BLaER1 (cell line): ENCODE data around the gene SYNGR4.
"Not testable (repeated sequence)": the region's sequence is repeated elsewhere in the genome, so short reads cannot be mapped to it uniquely, and the experiment has no call there.

Source experiments
- H3K27ac ChIP-seq: shearing (Covaris generic); formaldehyde crosslinking; 2 replicates; pipeline ENCODE4 v1.8.1; 2022
- H3K27me3 ChIP-seq: shearing (Covaris generic); formaldehyde crosslinking; 2 replicates; pipeline ENCODE4 v1.8.1; 2022
- H3K36me3 ChIP-seq: shearing (Covaris generic); formaldehyde crosslinking; 2 replicates; pipeline ENCODE4 v1.8.1; 2022
- H3K4me1 ChIP-seq: shearing (Covaris generic); formaldehyde crosslinking; 2 replicates; pipeline ENCODE4 v1.8.1; 2022
- H3K4me2 ChIP-seq: shearing (Covaris generic); formaldehyde crosslinking; 2 replicates; pipeline ENCODE4 v1.8.1; 2022
- H3K4me3 ChIP-seq: shearing (Covaris generic); formaldehyde crosslinking; 2 replicates; pipeline ENCODE4 v1.8.1; 2022
- H3K9ac ChIP-seq: shearing (Covaris generic); formaldehyde crosslinking; 2 replicates; pipeline ENCODE4 v1.8.1; 2022
- H3K9me3 ChIP-seq: shearing (Covaris generic); formaldehyde crosslinking; 2 replicates; pipeline ENCODE4 v1.8.1; 2022
- H4K20me1 ChIP-seq: shearing (Covaris generic); formaldehyde crosslinking; 2 replicates; pipeline ENCODE4 v1.8.1; 2022
- Cebpa-rat ChIP-seq: shearing (Covaris generic); IDR thresholded peaks from 2 replicates; pipeline ENCODE4 v1.8.1; 2022

The SYNGR4 gene

GRCh38 chr19:48368936-48369335 is 4.8 kb downstream of the SYNGR4 start:
- no peaks in the 10 kb centered on the region for H3K9me3 ChIP-seq
- no peaks in the 10 kb centered on the region for H3K27me3 ChIP-seq
- no peak overlapping the region for H3K4me3 ChIP-seq
- TF ChIP-seq Cebpa-rat = no peak
- H3K4me2 ChIP-seq = peak overlapping the region; percentile 81
- peak overlapping the region; percentile 56 for H3K9ac ChIP-seq
- no peaks in the 10 kb centered on the region for H3K36me3 ChIP-seq
- H3K27ac ChIP-seq = peak overlapping the region; percentile 80
- peaks cover 94% of the 10 kb centered on the region for H3K4me1 ChIP-seq
- no peaks in the 10 kb centered on the region for H4K20me1 ChIP-seq

- no peak overlapping the region for H3K4me3 ChIP-seq
- H3K27me3 ChIP-seq = no peaks in the 10 kb centered on the region
- H3K4me1 ChIP-seq = peaks cover 96% of the 10 kb centered on the region
- H4K20me1 ChIP-seq = no peaks in the 10 kb centered on the region
- no peak for TF ChIP-seq Cebpa-rat
- no peak overlapping the region for H3K4me2 ChIP-seq
- peak overlapping the region; percentile 22; the same call in 1 of the 2 replicates for H3K27ac ChIP-seq
- H3K9me3 ChIP-seq = no peaks in the 10 kb centered on the region
- no peaks in the 10 kb centered on the region for H3K36me3 ChIP-seq
- H3K9ac ChIP-seq = no peak overlapping the region; the same call in 1 of the 2 replicates
These were observed 6.8 kb downstream of the SYNGR4 start for GRCh38 chr19:48370955-48371354.

GRCh38 chr19:48371367-48371766 is 7.2 kb downstream of the SYNGR4 start:
- Histone ChIP-seq H3K4me1 (peaks cover 96% of the 10 kb centered on the region), H3K27me3 (no peaks in the 10 kb centered on the region), H3K4me2 (no peak overlapping the region), H3K9ac (no peak overlapping the region), H4K20me1 (no peaks in the 10 kb centered on the region), H3K36me3 (no peaks in the 10 kb centered on the region), H3K9me3 (no peaks in the 10 kb centered on the region), H3K27ac (no peak overlapping the region), H3K4me3 (no peak overlapping the region)
- TF ChIP-seq Cebpa-rat = no peak

- H3K4me1 ChIP-seq = peaks cover 96% of the 10 kb centered on the region
- H3K9ac ChIP-seq, H3K9me3 ChIP-seq, H3K27ac ChIP-seq, H3K4me3 ChIP-seq, H3K36me3 ChIP-seq, H4K20me1 ChIP-seq, H3K27me3 ChIP-seq, H3K4me2 ChIP-seq: not testable (repeated sequence)
These were observed 7.6 kb downstream of the SYNGR4 start for GRCh38 chr19:48371771-48372170.

- Histone ChIP-seq H3K4me3 (no peak overlapping the region), H3K36me3 (no peaks in the 10 kb centered on the region), H3K27ac (peak overlapping the region; percentile 60), H3K9ac (peak overlapping the region; percentile 26; the same call in 1 of the 2 replicates), H3K4me1 (peaks cover 96% of the 10 kb centered on the region), H3K4me2 (peak overlapping the region; percentile 64), H3K9me3 (no peaks in the 10 kb centered on the region), H4K20me1 (no peaks in the 10 kb centered on the region), H3K27me3 (no peaks in the 10 kb centered on the region)
- no peak for TF ChIP-seq Cebpa-rat
These were observed 8.7 kb downstream of the SYNGR4 start for GRCh38 chr19:48372904-48373303.

GRCh38 chr19:48373567-48373966 is 9.4 kb downstream of the SYNGR4 start:
- Histone ChIP-seq H3K27ac (peak overlapping the region; percentile 60), H4K20me1 (no peaks in the 10 kb centered on the region), H3K9ac (peak overlapping the region; percentile 26; the same call in 1 of the 2 replicates), H3K9me3 (no peaks in the 10 kb centered on the region), H3K4me2 (peak overlapping the region; percentile 64), H3K36me3 (no peaks in the 10 kb centered on the region), H3K4me1 (peaks cover 95% of the 10 kb centered on the region), H3K27me3 (no peaks in the 10 kb centered on the region), H3K4me3 (no peak overlapping the region)
- no peak for TF ChIP-seq Cebpa-rat

- Histone ChIP-seq H3K27ac (no peak overlapping the region), H3K4me3 (no peak overlapping the region), H3K4me1 (peaks cover 53% of the 10 kb centered on the region), H3K36me3 (peaks cover 30% of the 10 kb centered on the region), H3K9me3 (no peaks in the 10 kb centered on the region), H3K27me3 (no peaks in the 10 kb centered on the region), H3K4me2 (peak overlapping the region; percentile 84; the same call in 1 of the 2 replicates), H3K9ac (no peak overlapping the region), H4K20me1 (peaks cover 3% of the 10 kb centered on the region; the same call in 1 of the 2 replicates)
- no peak for TF ChIP-seq Cebpa-rat
These were observed 14.0 kb downstream of the SYNGR4 start for GRCh38 chr19:48378194-48378570.

GRCh38 chr19:48379058-48379457 is 14.9 kb downstream of the SYNGR4 start:
- Histone ChIP-seq H3K27me3 (no peaks in the 10 kb centered on the region), H3K4me1 (peaks cover 44% of the 10 kb centered on the region), H3K9me3 (no peaks in the 10 kb centered on the region), H3K4me2 (no peak overlapping the region), H3K4me3 (no peak overlapping the region), H3K27ac (no peak overlapping the region), H4K20me1 (peaks cover 8% of the 10 kb centered on the region; the same call in 1 of the 2 replicates), H3K9ac (no peak overlapping the region), H3K36me3 (peaks cover 39% of the 10 kb centered on the region)
- TF ChIP-seq Cebpa-rat = no peak

GRCh38 chr19:48381178-48381950 is 17.2 kb downstream of the SYNGR4 start:
- no peak for TF ChIP-seq Cebpa-rat

GRCh38 chr19:48382286-48382685 is 18.1 kb downstream of the SYNGR4 start:
- Histone ChIP-seq H3K9me3 (no peaks in the 10 kb centered on the region), H3K9ac (no peak overlapping the region), H3K27ac (no peak overlapping the region), H3K4me1 (peaks cover 12% of the 10 kb centered on the region), H4K20me1 (peaks cover 16% of the 10 kb centered on the region; the same call in 1 of the 2 replicates), H3K27me3 (no peaks in the 10 kb centered on the region), H3K4me3 (no peak overlapping the region), H3K36me3 (peaks cover 71% of the 10 kb centered on the region), H3K4me2 (no peak overlapping the region)
- no peak for TF ChIP-seq Cebpa-rat

More at GRCh38 chr19:48381178-48381950, 17.2 kb downstream of the SYNGR4 start:
- no peak overlapping the region for H3K4me3 ChIP-seq
- H3K9ac ChIP-seq = no peak overlapping the region
- H3K4me1 ChIP-seq = peaks cover 21% of the 10 kb centered on the region
- no peaks in the 10 kb centered on the region for H3K9me3 ChIP-seq
- H3K36me3 ChIP-seq = peaks cover 62% of the 10 kb centered on the region
- H4K20me1 ChIP-seq = peaks cover 8% of the 10 kb centered on the region; the same call in 1 of the 2 replicates
- no peak overlapping the region for H3K27ac ChIP-seq
- no peak overlapping the region for H3K4me2 ChIP-seq
- H3K27me3 ChIP-seq = no peaks in the 10 kb centered on the region
